RCC 7860 (cell line): ENCODE data around the gene BST1.

Source experiments
- DNase-seq: peaks from one replicate; pipeline ENCODE4 v3.0.0-alpha.2; 2015; ENCODE audit warnings: low spot score
- FAIRE-seq: peaks from 2 replicates; lab custom pipeline; 2012; peaks lifted over from hg19 to GRCh38; lab: Jason Lieb, UNC

BST1 gene

DNA sequence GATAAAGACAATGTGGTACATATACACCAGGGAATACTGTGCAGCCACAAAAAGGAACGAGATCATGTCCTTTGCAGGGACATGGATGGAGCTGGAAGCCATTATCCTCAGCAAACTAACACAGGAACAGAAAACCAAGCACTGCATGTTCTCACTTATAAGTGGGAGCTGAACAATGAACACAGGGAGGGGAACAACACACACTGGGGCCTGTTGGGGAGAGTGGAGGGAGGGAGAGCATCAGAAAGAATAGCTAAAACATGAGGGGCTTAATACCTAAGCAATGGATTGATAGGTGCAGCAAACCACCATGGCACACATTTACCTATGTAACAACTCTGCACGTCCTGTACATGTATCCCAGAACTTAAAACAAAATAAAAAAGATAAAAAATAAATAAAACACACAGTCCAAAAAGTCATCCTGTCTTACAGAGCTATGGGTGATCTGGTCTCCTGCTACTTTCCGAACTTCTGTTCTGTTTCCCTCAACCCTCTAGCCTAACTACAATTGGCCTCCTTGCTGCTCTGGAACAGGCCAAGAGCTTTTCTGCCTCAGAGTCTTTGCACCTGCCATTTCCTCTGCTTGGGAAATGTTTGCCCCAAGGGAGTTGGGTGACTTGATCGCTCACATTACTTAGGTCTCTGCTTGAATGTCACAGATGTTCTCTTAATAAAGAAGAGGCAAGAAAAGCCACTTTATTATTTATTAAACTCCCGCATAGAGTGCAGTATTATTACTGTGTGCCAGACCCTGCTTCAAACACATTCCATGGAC, 74.2 kb downstream of the BST1 start:
- DNase-seq (no peak), FAIRE-seq (no peak)

- no peak for FAIRE-seq
Measured at GRCh38 chr4:15777697-15778288, 74.9 kb downstream of the BST1 start.

GRCh38 chr4:15778289-15779241, 75.7 kb downstream of the BST1 start, which contains the start of gene CD38:
CD38 (plus strand) TSS chr4:15778328; CDS start chr4:15778415, 87 bp downstream.
- DNase-seq (no peak), FAIRE-seq (no peak)

More at GRCh38 chr4:15777697-15778288, 74.9 kb downstream of the BST1 start:
- DNase-seq, result no peak

- DNase-seq (no peak), FAIRE-seq (no peak)
Measured at GRCh38 chr4:15779306-15779705, 76.4 kb downstream of the BST1 start.

DNA sequence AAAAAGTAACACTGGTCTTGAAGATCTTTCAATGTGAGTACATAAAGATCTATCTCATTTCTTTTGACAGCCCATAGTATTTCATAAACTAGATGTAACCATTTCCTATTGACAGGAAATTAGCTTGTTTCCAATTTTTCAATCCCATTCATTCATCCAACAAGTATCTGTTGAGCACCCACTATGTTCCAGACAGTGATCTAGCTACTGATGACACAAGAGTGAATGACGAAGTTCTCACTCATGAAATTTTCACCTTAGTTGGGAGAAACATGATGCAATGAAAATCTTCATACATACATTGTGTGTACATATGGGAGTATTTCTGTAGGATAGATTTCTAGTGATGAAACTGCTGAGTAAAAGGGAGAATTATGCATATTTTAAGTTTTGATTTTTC, 76.9 kb downstream of the BST1 start:
- FAIRE-seq, result no peak

GRCh38 chr4:15781427-15782095, 78.7 kb downstream of the BST1 start:
- FAIRE-seq (no peak), DNase-seq (no peak)

More for the DNA sequence above, 76.9 kb downstream of the BST1 start:
- no peak for DNase-seq
